HG03039 (cell line): ENCODE results near the gene PLAU.
A peak's percentile ranks its signal among the peaks of the same experiment; 100 is the strongest.

Experiments
- ATAC-seq: cut with Tn5 transposase; IDR thresholded peaks from one replicate; pipeline ENCODE4 v1.9.1; 2021; ENCODE audit warnings: mild to moderate bottlenecking, moderate library complexity; ENCODE audit not compliant: unreplicated experiment

The PLAU gene

DNA sequence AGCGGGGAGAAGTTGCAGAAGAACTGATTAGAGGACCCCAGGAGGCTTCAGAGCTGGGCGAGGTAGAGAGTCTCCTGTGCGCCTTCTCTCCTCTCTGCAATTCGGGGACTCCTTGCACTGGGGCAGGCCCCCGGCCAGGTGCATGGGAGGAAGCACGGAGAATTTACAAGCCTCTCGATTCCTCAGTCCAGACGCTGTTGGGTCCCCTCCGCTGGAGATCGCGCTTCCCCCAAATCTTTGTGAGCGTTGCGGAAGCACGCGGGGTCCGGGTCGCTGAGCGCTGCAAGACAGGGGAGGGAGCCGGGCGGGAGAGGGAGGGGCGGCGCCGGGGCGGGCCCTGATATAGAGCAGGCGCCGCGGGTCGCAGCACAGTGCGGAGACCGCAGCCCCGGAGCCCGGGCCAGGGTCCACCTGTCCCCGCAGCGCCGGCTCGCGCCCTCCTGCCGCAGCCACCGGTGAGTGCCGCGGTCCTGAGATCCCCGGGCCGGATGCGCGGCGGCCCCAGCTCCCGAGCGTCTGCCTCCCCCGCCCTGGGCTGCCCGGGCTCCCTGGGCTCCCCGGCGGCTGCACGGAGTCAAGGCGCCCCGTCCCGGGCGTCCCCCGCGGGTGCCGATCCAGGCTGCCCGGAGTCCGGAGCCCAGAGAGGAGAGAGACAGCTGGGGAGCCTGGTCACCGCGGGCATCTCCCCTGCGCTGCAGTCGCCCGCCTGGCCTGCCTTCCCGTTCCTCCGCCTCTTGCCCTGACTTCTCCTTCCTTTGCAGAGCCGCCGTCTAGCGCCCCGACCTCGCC, at the start of gene PLAU:
PLAU (plus strand) TSS at position 369 of the 789 bp plus-strand sequence. CDS start 424 bp downstream, outside the sequence.
- no peak for ATAC-seq

DNA sequence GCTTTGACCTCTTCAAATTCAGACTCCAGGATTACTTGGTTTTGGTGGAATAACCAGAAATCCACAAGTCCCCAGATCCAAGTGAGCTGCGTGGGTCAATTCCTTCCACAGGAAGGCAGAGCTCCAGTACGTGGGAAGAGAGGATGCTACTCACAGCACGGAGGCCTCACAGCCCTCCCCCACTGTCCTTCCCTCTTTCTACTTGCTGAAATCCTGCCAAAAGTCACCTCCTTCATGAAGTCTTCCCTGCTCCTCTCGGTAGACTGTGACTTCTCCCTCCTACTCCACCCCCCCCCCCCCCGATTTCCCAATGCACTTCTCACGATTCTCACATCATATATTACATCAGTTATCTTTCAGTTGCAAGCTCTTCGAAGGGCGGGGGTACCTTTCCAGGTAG, 48.9 kb upstream of the PLAU start:
- ATAC-seq: no peak

DNA sequence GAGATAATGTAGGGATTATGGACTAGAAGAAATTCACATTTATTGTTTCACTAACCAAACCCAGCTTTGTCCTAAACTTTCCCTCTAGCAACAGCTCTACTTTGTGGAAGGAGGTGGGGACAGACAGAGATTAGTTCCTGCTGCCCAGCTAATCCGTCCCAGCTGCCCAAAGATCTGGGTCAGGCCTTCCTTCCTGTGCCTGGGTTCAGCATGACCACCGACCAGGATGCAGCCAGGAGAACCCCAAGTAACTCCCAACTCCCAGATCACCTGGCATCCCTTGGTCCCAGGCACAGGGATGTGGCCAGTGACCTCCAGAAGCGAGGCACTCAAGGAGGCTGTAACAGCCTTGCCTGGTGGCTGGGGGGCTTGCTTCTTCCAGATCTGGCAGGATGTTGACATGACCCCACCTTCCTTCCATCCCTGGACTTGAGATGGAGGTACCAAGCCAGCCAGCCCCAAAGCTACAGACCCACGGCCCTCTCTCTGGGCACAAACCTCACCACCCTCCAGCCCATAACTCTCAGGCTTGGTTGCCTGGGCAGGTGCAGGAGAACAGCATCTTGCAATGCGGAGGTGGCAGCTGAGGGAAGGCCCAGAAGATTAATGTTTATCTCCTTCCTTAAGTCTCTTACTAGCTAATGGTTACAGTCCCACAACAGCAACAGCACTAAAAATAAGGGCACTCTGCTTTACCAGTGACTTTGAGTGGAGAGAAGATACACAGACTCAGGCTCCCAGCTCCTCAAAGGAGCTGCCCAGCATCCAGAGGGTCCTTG, 47.7 kb upstream of the PLAU start:
- no peak for ATAC-seq

DNA sequence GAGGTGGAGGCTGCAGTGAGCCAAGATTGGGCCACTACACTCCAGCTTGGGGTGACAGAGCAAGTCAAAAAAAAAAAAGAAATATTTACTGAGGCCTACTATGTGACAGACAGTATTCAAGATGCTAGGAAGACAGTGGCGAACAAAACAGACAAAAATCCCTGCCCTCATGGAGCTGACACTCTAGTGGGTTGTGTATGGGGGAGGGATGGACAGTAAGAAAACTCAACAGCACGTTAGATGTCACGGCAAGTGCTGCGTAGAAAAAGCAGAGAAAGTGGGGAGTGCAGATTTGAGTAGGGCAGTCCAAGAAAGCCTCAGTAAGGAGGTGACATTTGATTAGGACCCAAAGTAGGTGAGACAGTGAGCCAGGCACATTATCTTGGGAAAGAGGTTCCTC, 46.7 kb upstream of the PLAU start:
- no peak for ATAC-seq

DNA sequence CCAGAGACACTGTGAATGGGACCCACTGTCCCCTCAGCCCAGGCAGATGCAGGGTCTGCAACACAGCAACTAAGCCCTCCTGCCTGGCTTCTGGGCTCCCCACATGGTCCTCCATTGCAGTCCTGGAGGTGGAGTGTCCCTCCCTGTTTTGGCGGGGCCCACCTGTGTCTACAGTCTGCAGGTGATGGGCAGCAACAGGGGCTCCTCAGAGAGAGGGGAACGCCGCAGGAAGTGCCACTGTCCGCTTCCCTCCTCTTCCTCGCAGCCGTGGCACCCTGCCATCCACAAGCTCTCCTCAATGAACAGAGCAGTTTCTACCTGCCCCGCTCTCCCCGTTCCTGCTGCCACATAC, 45.8 kb upstream of the PLAU start:
- no peak for ATAC-seq

DNA sequence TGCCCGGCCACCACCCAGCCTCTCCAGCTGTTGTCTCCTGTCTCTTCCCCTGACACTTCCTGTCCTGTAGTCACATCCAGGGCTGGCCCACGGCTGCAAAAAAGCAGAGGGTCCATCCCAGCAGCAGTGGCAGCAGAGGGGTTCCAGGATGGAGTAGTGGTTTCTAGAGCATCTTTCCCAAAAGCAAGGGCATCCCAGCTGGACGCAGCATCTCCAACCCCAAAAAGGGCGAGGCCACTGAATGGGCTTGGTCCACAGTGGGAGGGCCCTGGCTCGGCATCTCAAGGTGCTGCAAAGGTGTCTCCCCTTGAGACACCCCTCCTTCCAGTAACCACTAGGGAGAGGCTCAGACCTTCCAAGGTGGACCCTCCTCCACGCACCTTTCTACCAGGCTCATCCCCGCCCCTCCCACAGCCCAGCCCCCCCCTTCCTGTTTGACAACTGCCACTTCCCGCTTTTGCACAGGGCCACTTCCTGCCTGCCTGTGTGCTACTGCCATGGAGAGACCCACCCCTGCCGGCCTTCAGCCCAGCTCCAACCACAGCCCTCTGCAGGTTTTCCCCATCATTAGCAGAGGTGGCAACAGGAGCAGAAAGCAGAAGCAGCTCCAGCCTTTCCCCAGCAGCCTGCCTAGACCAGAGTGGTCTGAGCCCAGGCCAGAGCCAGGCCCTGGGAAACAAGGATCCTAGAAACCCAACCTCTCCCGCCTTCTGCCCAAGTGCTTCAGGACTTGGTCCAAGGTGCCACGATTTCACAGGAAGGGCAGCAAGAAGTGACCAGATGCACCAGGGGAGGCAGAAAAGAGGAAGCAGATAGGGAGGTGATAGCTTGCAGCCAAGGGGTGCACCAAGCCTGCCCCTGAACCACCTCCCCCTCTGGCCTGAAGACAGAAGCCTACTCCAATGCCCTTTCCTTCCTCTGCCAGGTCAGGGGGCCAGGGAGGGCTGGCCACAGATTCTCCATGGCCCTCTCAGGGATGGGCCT, 45.2 kb upstream of the PLAU start:
- ATAC-seq: peak; percentile 65

DNA sequence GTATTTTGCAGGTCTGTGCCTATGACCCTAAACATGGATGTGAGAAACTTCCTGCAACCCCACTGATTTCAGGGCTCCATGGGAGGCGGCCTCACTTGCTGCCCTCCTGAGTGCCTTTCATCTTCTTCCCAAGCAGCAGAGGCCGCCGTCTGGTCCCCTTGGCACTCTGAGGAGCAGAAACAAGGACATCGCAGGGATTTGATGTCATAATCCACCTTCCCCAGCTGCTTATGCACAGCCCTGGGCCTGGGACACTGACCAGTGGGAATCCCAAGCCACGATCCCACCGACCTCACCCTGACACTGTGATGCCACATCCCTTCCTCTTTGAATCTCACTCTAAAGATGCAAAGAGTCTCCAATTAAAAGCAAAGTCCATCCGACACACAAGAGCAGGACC, 44.3 kb upstream of the PLAU start:
- no peak for ATAC-seq

DNA sequence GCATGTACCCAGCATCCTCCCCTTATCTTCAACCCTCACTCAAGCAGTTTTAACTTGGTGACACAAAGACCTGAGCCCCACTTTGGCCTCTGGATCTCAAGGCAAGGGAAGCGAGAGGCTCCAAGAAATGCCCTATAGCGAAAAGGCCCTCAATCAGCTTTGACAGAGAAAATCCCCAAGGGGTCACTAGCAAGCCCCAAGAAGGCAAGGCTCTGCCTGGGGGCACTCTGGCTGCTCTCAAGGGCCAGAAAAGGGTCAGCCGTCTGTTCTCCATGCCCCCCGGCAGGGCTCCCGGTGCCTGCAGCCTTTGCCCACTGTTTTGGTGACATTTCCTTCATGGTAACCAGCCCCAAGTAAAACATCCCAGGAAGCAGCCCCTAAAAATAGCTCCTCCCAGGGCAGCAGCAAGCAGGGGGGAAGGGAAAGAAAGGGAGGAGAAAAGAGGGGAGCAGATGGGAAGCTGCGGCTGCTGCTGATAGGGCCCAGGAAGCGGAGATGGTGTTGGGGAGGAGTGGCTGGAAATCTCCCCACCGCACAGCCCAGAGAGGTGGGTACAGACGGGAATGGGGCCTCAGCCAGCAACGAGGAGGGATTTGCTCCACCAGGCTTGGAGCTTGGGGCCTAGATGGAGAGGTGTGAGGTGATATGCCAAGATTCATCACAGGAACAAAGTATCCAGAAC, 43.7 kb upstream of the PLAU start:
- no peak for ATAC-seq

DNA sequence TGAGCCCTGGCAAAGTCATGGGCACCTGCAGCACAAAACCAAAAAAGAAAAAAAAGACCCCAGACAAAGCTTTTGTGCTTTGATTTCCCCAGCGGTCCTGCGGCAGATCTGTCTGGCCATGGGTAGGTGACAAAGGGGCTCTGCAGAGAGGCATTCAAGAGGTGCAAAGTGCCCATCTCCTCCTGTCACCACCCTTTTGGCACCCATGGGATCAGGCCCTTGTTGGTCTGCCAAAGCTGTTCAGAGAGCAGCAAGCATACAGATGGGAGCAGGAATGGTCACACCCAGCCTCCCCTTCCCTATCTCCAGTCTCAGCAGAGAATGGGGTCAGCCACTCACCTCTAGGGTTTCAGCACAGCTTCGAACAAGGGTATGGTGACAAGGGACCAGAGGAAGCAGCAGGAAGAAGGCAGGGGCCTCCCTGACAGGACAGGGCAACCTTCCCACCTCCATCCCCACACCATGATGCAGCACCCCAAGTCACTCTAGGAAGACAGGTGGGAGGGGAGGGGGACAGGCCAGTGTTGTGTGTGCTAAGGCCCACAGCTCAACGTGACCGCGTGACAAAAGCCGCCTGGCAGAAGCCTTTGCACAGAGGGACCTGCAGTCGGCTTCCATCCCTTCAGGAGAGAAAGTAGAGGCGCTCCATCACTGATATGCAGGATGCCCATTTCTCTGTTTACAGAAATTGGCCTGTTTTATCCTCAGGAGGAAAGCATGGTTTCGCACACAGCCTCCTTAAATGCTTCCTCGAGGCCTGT, 42.9 kb upstream of the PLAU start:
- ATAC-seq: no peak

DNA sequence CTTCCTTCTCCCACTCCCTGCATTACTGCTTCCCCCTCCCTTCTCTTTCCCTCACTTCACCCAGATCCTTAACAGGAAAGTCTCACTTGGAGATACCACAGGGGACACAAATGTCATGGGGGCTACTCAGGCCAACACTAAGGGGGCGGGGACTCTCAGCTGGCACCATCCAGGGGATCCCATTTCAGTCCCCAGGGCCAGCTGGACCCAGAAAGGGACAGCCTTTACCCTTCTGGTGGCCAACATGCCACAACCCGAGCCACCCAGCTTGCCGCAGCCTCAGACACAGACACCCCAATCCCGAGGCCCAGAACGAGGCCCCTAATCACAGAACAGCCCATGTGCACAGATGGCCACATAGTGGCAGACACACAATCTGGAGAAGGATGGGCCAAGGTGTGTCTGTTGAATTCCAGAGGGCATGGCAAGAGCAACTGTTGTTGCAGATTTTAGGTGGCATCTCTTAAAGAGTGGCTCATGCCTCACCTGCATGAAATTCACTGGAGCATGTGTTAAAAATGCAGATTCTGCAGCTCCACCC, 42.2 kb upstream of the PLAU start:
- no peak for ATAC-seq

DNA sequence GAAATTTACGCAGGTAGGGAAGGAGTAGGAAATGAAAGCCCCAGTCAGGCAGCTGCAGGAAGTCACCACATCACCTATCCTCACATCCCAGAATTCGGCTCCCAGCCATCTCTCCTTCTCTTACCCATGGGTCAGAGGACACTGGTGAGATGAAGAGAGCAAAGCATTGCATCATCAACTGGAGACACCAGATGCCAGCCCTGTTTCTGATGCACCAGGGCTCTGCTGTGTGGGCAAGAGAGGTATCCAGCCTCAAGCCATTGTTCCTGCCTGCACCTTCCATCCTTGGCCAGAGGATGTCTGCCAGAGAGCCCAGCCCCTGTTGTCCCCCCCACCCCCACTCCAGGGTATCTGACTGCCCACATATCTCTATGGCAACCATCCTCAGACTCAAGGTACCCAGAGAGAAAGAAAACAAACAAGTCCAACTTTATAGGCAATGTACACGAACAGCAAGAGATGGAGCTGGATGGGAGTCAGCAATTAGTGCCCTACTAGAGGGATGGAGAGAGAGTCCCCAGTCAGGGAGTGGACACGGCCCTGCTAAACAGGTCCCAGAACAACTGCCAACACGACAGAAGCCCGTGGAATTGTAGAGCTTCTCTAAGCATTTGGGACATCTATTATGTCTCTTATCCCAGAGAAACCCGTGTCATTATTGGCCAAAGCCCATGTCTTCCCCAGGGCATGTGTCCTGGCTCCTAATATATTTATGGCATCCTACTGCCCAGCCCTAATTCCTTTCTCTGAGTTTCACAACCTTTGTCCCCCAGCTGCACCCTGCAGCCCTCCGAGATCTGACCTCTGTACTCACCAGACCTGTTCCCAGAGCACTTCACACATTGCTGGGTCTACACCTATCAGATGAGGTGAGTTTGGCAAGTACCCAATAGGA, 39.4 kb upstream of the PLAU start:
- no peak for ATAC-seq

DNA sequence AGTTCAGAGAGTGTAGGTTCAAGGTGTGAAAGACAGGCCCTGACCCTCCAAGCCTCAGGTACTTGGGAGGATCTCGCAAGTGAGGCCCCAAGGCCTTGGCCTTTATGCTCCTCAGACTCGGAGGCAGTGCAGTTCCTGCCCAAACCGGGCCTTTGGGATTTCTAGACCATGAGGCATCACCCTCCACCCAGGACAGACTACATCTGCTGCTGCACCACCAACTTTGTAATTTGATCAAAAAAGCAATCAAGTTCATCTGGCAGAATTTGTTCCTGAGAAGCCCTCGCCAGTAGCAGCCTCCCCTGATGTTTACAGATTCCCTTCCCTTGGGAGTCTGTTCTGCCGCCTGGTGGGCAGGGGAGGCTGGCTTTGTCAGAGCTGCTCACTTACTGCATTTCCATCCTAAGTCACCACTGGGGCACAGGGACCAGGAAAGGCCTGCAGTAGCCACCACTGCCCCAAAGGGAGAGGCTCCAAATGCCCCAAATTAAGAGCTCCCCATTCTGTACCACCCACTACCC, 38.7 kb upstream of the PLAU start:
- ATAC-seq: no peak

DNA sequence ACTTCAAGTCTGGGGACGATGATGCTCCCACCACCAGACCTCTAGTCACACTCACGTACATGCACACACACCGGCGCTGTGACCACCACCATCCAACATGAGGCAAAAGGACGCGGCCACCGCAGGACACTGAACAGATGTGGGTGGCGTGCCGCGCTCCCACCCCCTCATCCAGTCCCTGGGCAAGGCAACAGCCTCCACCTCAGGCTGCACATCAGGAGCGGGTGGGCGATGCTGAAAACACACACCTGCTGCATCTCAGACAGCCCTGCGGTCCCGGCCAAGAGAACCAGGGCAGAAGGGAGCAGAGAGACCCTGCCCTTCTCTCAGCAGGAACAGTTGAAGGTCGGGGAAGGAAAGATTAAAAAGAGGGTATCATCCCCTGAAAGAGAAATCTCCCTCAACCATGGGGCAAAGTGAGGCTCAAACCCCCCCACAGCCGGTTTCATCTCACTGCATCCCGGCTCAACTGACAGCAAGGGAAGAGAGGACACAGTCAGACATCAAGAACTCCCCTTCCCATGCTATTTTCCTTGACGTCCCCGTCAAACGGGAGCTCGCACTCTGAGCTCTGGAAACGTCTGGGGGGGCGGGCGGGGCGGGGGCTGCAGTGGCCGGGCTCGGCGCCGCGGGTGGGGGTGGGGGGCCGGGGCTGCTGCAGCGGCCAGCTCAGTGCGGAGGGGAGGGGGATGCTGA, 37.6 kb upstream of the PLAU start:
- no peak for ATAC-seq

DNA sequence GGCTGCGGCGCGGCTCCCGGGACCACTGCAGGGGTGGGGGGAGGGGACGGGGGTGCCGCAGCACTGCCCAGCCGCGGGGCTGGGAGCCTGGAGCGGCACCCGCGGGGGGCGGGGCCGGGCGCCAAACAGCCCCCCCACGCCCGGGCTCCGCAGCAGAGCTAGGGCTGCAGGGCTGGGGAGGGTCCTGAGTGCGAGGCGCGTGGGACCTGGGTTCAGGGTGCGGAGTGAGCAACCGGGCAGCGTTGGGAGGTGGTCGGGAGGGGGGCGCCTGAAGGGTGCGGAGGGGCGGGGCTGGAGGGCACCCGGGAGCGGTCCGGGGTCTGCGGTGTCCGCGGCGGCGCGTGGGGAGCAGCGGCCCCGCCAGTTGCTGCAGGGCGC, 37.1 kb upstream of the PLAU start:
- no peak for ATAC-seq

DNA sequence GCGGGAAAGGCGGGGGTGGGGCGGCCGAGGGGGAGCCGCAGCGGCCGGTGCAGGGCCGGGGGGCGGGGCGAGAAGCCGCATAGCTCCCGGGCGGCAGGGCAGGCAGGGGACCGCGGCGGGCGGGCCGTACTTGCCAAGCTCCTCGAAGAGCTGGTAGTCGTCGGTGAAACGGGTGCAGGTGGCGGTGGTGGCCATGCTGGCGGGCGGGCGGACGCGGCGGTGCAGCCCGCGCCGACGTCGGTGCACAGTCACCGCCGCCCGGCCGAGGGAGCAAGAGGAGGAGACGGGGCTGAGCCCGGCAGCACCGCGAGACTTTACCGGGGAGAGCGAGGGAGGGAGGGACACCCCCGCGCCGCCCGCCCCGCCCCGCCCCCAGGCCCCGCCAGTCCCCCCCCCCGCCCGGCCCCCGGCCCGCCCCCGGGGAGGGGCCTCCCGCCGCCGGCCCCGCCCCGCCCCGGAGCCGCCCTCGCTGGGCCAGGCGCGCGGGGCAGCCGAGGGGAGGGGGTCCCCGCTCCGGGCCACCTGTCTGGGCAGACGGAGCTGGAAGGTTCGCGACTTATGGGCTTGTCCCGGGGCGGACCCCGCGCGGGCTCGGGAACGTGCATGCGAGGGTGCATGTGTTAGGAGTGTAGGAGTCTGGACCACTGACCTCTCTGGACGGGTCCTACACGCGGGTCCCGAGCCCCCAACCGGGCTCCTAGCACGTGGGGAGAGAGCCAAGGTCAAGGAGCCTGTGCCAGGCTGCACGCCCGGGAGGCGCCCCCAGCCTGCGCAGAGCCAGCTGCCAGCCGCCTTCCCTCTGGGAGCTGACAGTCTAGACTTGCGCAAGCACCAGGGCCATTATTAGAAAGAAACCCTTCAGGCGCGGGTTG, 36.4 kb upstream of the PLAU start, which contains the start of gene CAMK2G:
CAMK2G (minus strand) TSS at position 289 of the 872 bp plus-strand sequence; CDS start at position 195, 94 bp downstream.
- peak; percentile 60 for ATAC-seq

DNA sequence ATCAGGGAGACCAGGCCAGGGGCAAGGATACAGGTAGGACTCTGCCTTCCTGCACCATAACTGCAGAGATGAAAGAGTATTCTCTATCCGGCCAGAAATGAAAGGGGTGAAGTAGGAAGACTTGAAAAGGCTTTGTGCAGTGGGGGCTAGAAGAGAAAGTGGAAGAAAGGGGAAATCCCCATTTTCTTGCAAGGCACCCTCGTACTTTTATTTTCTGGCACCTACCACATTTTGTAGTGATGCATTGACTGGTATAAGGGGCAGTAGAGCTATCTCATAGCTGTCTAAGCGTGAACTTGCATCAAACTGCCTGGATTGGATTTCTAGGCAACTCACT, 35.8 kb upstream of the PLAU start:
- ATAC-seq: peak; percentile 4

DNA sequence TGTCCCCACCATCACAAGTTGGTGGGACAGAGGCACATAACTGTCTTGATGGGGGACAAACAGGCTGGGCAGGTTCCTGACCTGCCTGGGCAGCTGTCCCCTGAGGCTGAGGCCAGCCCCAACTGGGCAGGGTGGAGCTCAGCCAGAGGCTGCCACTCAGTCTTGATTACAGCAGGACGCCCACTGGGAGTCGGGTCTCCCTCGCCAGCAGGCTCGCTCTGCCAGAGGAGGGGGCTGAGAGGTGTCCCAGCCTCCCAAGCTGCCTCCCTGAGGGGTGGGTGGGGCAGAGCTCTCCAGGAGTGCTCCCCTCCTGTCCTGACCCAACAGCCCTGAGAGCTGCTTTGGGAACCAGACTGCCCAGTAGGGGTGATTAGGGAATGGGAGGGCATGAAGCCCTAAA, 34.8 kb upstream of the PLAU start:
- no peak for ATAC-seq
